ENCODE results near the gene CELF5. TPM values are rescaled to one million over a fixed set of nuclear protein-coding genes. Genes with fewer than 3 reads are reported as not detected.

The CELF5 gene
- total and polyA plus RNA-seq, 10 of the 15 experiments (the other 5 are each of a cell fraction or from before 2014, with no cell fraction given): 0.01 to 0.04 TPM; not detected in 8

DNA sequence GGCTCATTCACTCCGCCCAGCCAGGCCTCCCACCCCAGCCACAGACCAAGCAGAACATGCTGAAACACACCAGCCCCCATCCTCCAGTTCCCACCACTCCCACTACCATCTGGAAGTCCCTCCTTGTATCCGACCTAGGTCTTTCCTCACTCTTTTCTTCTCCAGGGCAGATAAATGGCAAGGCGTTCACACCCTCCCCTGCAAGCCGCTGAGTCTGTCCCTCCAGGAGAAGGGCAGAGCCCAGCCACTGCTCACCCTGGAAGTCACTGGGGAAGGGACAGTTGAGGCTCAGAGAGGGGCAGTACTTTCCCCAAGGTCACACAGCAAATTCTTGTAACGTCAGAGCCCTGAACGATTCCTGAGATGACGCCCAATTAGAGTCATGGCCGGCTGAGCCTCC lies 96.4 kb downstream of the CELF5 start:
- TF ChIP-seq ZNF217 (IDR thresholded peaks at IDR 0.05) (no peak), ZNF24 (IDR thresholded peaks at IDR 0.05) (0 out of 2 replicates have a peak, but pooled peaks have one; percentile 53), RFX5 (IDR thresholded peaks at IDR 0.05; ENCODE audit: low read depth, low read length) (no peak)
- Histone ChIP-seq H3K79me2 (ENCODE audit: control insufficient read depth, insufficient read depth, low read length) (no peaks in the 10 kb centered on the region), H3K36me3 (ENCODE audit: control insufficient read depth in 2 of 2, insufficient read depth in 2 of 2, low read length in 1 of 2) (no peaks in the 10 kb centered on the region), H3K27ac (ENCODE audit: control insufficient read depth, insufficient read depth) (no peak overlapping the region), H2AFZ (ENCODE audit: control insufficient read depth, low read depth, low read length) (no peak overlapping the region), H3K4me1 (ENCODE audit: control insufficient read depth, insufficient read depth, low read length) (no peaks in the 10 kb centered on the region), H3K27me3 (replicated peaks in 1 of 2; ENCODE audit: control insufficient read depth in 2 of 2, insufficient read depth in 2 of 2, low read length in 1 of 2) (no peaks in the 10 kb centered on the region), H3K9ac (ENCODE audit: control insufficient read depth, insufficient read depth, low read length) (no peak overlapping the region), H4K20me1 (ENCODE audit: control insufficient read depth, insufficient read depth) (no peaks in the 10 kb centered on the region), H3K4me2 (ENCODE audit: control insufficient read depth, insufficient read depth) (no peak overlapping the region), H3K4me3 (no peak overlapping the region), H3K9me3 (replicated peaks; ENCODE audit: control insufficient read depth, insufficient read depth, low read length) (no peaks in the 10 kb centered on the region)
- SMC1A ChIA-PET (ENCODE audit: uncharacterized antibody, unreplicated experiment): no interaction called here
- ATAC-seq (no peak), FAIRE-seq (no peak), DNase-seq (ENCODE audit: low read depth, low spot score) (no peak)
- RAD21 ChIA-PET (ENCODE audit: unreplicated experiment): no interaction called here
- intact Hi-C loops (cut with micrococcal nuclease; ENCODE audit: unreplicated experiment) (no loop called here), in situ Hi-C loops (cut with MboI) (no loop called here)
- POLR2A ChIA-PET: no interaction called here
- no TSS peak for BruUV-seq (replicated peaks)
- WGBS (ENCODE audit: insufficient coverage, insufficient replicate concordance, low lambda C conversion rate, missing lambda C conversion rate): 13% methylated on average over 8 of the region's 8 CpGs
- CTCF ChIA-PET: no interaction called here

DNA sequence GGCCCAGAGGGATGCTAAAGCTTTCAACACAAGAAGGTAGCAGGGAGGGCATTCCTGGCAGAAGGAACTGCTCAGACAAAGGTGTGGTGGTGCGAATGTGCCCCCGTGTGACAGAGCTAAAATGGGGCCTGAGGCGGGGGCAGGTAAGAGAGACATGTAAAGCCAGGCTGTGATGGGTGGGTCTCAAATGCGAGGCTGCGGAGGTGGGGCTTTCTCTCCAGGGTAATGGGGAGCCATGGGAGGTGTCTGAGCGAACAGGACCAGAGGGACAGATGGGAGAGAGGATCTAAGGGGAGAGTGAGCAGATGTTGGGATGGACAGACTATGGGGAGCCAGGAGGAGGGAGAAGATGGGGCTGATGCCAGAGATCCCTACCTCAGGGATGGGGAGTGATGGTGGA lies 97.2 kb downstream of the CELF5 start:
- no peak overlapping the region for H3K9ac ChIP-seq (ENCODE audit: control insufficient read depth, insufficient read depth, low read length)
- no peak overlapping the region for H3K27ac ChIP-seq (ENCODE audit: control insufficient read depth, insufficient read depth)
- ChIA-PET CTCF (interaction anchor here (1.0 to 1.1 kb wide), 2 partner anchors 99 to 162 kb away, joined by 3 to 4 read pairs; partner anchors contain the start of gene SMIM44), SMC1A (ENCODE audit: uncharacterized antibody, unreplicated experiment) (no interaction called here), POLR2A (no interaction called here), RAD21 (ENCODE audit: unreplicated experiment) (no interaction called here)
- H3K36me3 ChIP-seq (ENCODE audit: control insufficient read depth in 2 of 2, insufficient read depth in 2 of 2, low read length in 1 of 2): no peaks in the 10 kb centered on the region
- no peaks in the 10 kb centered on the region for H3K9me3 ChIP-seq (replicated peaks; ENCODE audit: control insufficient read depth, insufficient read depth, low read length)
- intact Hi-C loops (cut with micrococcal nuclease; ENCODE audit: unreplicated experiment) (no loop called here), in situ Hi-C loops (cut with MboI) (no loop called here)
- no peak overlapping the region for H2AFZ ChIP-seq (ENCODE audit: control insufficient read depth, low read depth, low read length)
- H3K4me2 ChIP-seq (ENCODE audit: control insufficient read depth, insufficient read depth): no peak overlapping the region
- BruUV-seq (replicated peaks): no TSS peak
- no peak overlapping the region for H3K4me3 ChIP-seq
- no peaks in the 10 kb centered on the region for H3K27me3 ChIP-seq (replicated peaks in 1 of 2; ENCODE audit: control insufficient read depth in 2 of 2, insufficient read depth in 2 of 2, low read length in 1 of 2)
- TF ChIP-seq, protein P1, sequence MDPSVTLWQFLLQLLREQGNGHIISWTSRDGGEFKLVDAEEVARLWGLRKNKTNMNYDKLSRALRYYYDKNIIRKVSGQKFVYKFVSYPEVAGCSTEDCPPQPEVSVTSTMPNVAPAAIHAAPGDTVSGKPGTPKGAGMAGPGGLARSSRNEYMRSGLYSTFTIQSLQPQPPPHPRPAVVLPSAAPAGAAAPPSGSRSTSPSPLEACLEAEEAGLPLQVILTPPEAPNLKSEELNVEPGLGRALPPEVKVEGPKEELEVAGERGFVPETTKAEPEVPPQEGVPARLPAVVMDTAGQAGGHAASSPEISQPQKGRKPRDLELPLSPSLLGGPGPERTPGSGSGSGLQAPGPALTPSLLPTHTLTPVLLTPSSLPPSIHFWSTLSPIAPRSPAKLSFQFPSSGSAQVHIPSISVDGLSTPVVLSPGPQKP (IDR thresholded peaks at IDR 0.05; ENCODE audit: low read depth, low read length): no peak
- no peak for TF ChIP-seq NFYA (IDR thresholded peaks at IDR 0.05; ENCODE audit: borderline replicate concordance, low read depth, low read length)
- TF ChIP-seq, protein P2, sequence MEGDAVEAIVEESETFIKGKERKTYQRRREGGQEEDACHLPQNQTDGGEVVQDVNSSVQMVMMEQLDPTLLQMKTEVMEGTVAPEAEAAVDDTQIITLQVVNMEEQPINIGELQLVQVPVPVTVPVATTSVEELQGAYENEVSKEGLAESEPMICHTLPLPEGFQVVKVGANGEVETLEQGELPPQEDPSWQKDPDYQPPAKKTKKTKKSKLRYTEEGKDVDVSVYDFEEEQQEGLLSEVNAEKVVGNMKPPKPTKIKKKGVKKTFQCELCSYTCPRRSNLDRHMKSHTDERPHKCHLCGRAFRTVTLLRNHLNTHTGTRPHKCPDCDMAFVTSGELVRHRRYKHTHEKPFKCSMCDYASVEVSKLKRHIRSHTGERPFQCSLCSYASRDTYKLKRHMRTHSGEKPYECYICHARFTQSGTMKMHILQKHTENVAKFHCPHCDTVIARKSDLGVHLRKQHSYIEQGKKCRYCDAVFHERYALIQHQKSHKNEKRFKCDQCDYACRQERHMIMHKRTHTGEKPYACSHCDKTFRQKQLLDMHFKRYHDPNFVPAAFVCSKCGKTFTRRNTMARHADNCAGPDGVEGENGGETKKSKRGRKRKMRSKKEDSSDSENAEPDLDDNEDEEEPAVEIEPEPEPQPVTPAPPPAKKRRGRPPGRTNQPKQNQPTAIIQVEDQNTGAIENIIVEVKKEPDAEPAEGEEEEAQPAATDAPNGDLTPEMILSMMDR (IDR thresholded peaks at IDR 0.05 in 2 of 3, conservative IDR thresholded peaks at IDR 0.05 in 1 of 3; ENCODE audit: control insufficient read depth in 2 of 3, extremely low read depth in 1 of 3, insufficient read depth in 1 of 3, low read depth in 3 of 3, low read length in 3 of 3): no peak
- no peak for TF ChIP-seq KAT2A (conservative IDR thresholded peaks at IDR 0.05; ENCODE audit: control insufficient read depth, low read depth, low read length)
- no peak for TF ChIP-seq HDAC2 (IDR thresholded peaks at IDR 0.05)
- H4K20me1 ChIP-seq (ENCODE audit: control insufficient read depth, insufficient read depth): no peaks in the 10 kb centered on the region
- no peaks in the 10 kb centered on the region for H3K4me1 ChIP-seq (ENCODE audit: control insufficient read depth, insufficient read depth, low read length)
- WGBS (ENCODE audit: insufficient coverage, insufficient replicate concordance, low lambda C conversion rate, missing lambda C conversion rate): 50% methylated on average over 6 of the region's 6 CpGs
- FAIRE-seq (no peak), ATAC-seq (no peak), DNase-seq (ENCODE audit: low read depth, low spot score) (no peak)
- no peaks in the 10 kb centered on the region for H3K79me2 ChIP-seq (ENCODE audit: control insufficient read depth, insufficient read depth, low read length)
